ENCODE data around the gene CD84. TPM values are rescaled to one million over a fixed set of nuclear protein-coding genes. Genes with fewer than 3 reads are reported as not detected.

The CD84 gene
- total and polyA plus RNA-seq, 11 donors: 0.49 to 36.2 (median 1.4) TPM

- H3K27me3 ChIP-seq: peaks cover 0 to 18% (median 0%) of the 10 kb centered on the region in 9 donors
- DNase-seq (no peak), ATAC-seq (no peak)
- H3K36me3 ChIP-seq: peaks cover 0 to 4% (median 0%) of the 10 kb centered on the region in 9 donors
- no peak overlapping the region for H3K27ac ChIP-seq
- TF ChIP-seq POLR2A (IDR thresholded peaks at IDR 0.05) (no peak), CTCF (IDR thresholded peaks at IDR 0.05) (no peak)
- no peak overlapping the region for H3K4me3 ChIP-seq
- H3K4me1 ChIP-seq: peaks cover 0 to 7% (median 0%) of the 10 kb centered on the region in 12 donors
- intact Hi-C loops (cut with DNase I): no loop called here
- WGBS, 4 donors: 85 to 88% (median 87%) methylated on average over 2 of the region's 2 CpGs
- peaks cover 0 to 5% (median 0%) of the 10 kb centered on the region in 12 donors for H3K9me3 ChIP-seq
These were observed 36.4 kb upstream of the CD84 start for GRCh38 chr1:160615660-160616059.

DNA sequence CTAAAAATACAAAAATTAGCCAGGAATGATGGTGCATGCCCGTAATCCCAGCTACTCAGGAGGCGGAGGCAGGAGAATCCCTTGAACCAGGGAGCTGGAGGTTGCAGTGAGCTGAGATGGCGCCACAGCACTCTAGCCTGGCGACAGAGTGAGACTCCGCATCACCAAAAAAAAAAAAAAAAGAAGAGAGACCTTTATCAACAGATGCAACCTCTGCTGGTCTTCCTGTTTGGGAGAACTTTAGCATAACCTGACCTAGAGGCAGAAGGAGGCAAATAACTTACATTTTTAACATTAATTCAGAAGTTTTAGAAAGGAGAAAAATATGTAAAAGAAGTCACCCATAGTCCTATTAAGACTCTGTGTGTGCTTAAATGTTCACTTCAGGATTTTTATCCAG lies 35.1 kb upstream of the CD84 start:
- H3K27me3 ChIP-seq: peaks cover 0 to 18% (median 0%) of the 10 kb centered on the region in 9 donors
- H3K9me3 ChIP-seq: peaks cover 0 to 5% (median 0%) of the 10 kb centered on the region in 12 donors
- TF ChIP-seq CTCF (IDR thresholded peaks at IDR 0.05): no peak
- intact Hi-C loops (cut with DNase I): no loop called here
- peaks cover 0 to 14% (median 0%) of the 10 kb centered on the region in 12 donors for H3K4me1 ChIP-seq
- H3K27ac ChIP-seq: no peak overlapping the region
- 71 to 87% (median 79%) methylated on average over 5 of the region's 5 CpGs for WGBS, 4 donors
- no peak for DNase-seq
- ATAC-seq: no peak
- H3K4me3 ChIP-seq: no peak overlapping the region
- H3K36me3 ChIP-seq: peaks cover 0 to 4% (median 0%) of the 10 kb centered on the region in 9 donors

DNA sequence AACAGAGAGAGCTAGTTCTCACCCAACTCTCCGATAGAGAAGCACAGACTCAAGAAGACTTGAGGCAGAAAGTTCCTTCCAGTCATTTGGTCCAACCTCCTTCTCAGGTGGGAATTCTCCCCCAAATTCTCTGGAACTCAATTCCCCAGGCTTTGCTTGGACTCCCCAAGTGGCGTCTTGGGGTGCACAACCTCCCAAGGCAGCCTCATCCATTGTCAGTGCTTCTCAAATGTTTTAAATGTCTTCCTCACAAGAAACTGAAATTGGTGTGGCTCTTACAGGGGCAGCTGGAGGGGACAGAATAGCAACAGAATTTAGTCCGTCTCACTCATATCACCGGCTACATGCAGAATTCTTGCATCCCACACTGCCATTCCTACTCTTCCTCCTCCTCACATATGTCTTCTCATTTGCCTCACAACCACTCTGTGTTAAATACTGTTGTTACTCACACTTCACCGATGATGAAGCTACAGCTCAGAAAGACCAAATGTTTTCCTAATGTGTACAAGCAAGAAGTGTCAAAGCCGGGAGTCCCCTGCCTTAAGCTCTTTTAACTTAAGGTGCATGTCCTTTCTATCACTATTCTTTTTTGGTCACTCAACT lies 33.4 kb upstream of the CD84 start:
- no peak overlapping the region for H3K27ac ChIP-seq
- no peak for TF ChIP-seq POLR2A (IDR thresholded peaks at IDR 0.05)
- TF ChIP-seq CTCF (IDR thresholded peaks at IDR 0.05): no peak
- WGBS, 4 donors: 74 to 86% (median 85%) methylated on average over 6 of the region's 6 CpGs
- H3K27me3 ChIP-seq: peaks cover 0 to 18% (median 0%) of the 10 kb centered on the region in 9 donors
- intact Hi-C loops (cut with DNase I): no loop called here
- H3K4me1 ChIP-seq: peaks cover 0 to 14% (median 0%) of the 10 kb centered on the region in 12 donors
- no peak for DNase-seq
- no peak overlapping the region for H3K4me3 ChIP-seq
- H3K36me3 ChIP-seq: peaks cover 0 to 4% (median 0%) of the 10 kb centered on the region in 9 donors
- H3K9me3 ChIP-seq: no peaks in the 10 kb centered on the region
- no peak for ATAC-seq

GRCh38 chr1:160610569-160611242 lies 31.4 kb upstream of the CD84 start:
- Histone ChIP-seq H3K27ac (peak overlapping the region in 1 of 12 donors; percentile 0), H3K27me3 (peaks cover 0 to 18% (median 0%) of the 10 kb centered on the region in 9 donors), H3K9me3 (no peaks in the 10 kb centered on the region), H3K4me3 (no peak overlapping the region), H3K4me1 (peaks cover 0 to 20% (median 0%) of the 10 kb centered on the region in 12 donors), H3K36me3 (peaks cover 0 to 4% (median 0%) of the 10 kb centered on the region in 9 donors)
- 0 to 14% (median 5%) methylated on average over 1 of the region's 1 CpG for WGBS, 4 donors
- no peak for ATAC-seq
- no peak for TF ChIP-seq POLR2A (IDR thresholded peaks at IDR 0.05)
- TF ChIP-seq CTCF (IDR thresholded peaks at IDR 0.05): no peak
- intact Hi-C loops (cut with DNase I): no loop called here
- DNase-seq: no peak

Measured in heart left ventricle (tissue), 16 donors.